ENCODE results near the gene UGT1A6.
"Not testable (repeated sequence)": the region's sequence is repeated elsewhere in the genome, so short reads cannot be mapped to it uniquely, and the experiment has no call there.

Gene UGT1A6

GRCh38 chr2:233714121-233714520 lies 21.4 kb downstream of the UGT1A6 start:
- no peak for DNase-seq

GRCh38 chr2:233718552-233718951 lies 25.9 kb downstream of the UGT1A6 start, which contains the start of gene UGT1A4:
UGT1A4 (plus strand) TSS chr2:233718736; CDS start chr2:233718821, 85 bp downstream.
- no peak for DNase-seq

- DNase-seq = no peak
Observed at GRCh38 chr2:233728723-233729301, 36.1 kb downstream of the UGT1A6 start, which contains the start of gene UGT1A3. UGT1A3 (plus strand) TSS chr2:233729042; CDS start chr2:233729127, 85 bp downstream.

GRCh38 chr2:233736868-233737653 lies 44.4 kb downstream of the UGT1A6 start:
- not testable (repeated sequence) for DNase-seq

- DNase-seq = no peak
Observed at GRCh38 chr2:233740870-233741269, 48.2 kb downstream of the UGT1A6 start.

GRCh38 chr2:233743464-233744259 lies 51.0 kb downstream of the UGT1A6 start:
- no peak for DNase-seq

- DNase-seq = no peak
Observed at GRCh38 chr2:233745073-233745755, 52.5 kb downstream of the UGT1A6 start.

GRCh38 chr2:233745838-233746237 lies 53.1 kb downstream of the UGT1A6 start:
- DNase-seq = not testable (repeated sequence)

- no peak for DNase-seq
Observed at GRCh38 chr2:233746475-233747282, 54.0 kb downstream of the UGT1A6 start.

GRCh38 chr2:233747283-233747544 lies 54.5 kb downstream of the UGT1A6 start:
- no peak for DNase-seq

GRCh38 chr2:233750689-233751088 lies 58.0 kb downstream of the UGT1A6 start:
- DNase-seq = not testable (repeated sequence)

- DNase-seq = not testable (repeated sequence)
Observed at GRCh38 chr2:233751212-233752009, 58.7 kb downstream of the UGT1A6 start.

- no peak for DNase-seq
Observed at GRCh38 chr2:233754872-233755611, 62.4 kb downstream of the UGT1A6 start.

- no peak for DNase-seq
Observed at GRCh38 chr2:233756429-233757081, 63.9 kb downstream of the UGT1A6 start.

- DNase-seq = no peak
Observed at GRCh38 chr2:233758141-233758540, 65.5 kb downstream of the UGT1A6 start.

GRCh38 chr2:233758849-233759248 lies 66.2 kb downstream of the UGT1A6 start:
- DNase-seq = no peak

- DNase-seq = no peak
Observed at GRCh38 chr2:233760043-233760442, 67.4 kb downstream of the UGT1A6 start, which contains the start of gene UGT1A1. UGT1A1 (plus strand) TSS chr2:233760270; CDS start chr2:233760288, 18 bp downstream.

GRCh38 chr2:233761040-233761769 lies 68.5 kb downstream of the UGT1A6 start:
- no peak for DNase-seq

All from anterior cingulate cortex (tissue), 58 donors.